ENCODE measurements around the gene TRMT11. TPM values are rescaled to one million over a fixed set of nuclear protein-coding genes. Genes with fewer than 3 reads are reported as not detected.

The TRMT11 gene
- total and polyA plus RNA-seq, 9 of the 15 experiments (the other 6 are each of a cell fraction or from before 2014, with no cell fraction given): 38.8 to 88.0 (median 59.8) TPM

DNA sequence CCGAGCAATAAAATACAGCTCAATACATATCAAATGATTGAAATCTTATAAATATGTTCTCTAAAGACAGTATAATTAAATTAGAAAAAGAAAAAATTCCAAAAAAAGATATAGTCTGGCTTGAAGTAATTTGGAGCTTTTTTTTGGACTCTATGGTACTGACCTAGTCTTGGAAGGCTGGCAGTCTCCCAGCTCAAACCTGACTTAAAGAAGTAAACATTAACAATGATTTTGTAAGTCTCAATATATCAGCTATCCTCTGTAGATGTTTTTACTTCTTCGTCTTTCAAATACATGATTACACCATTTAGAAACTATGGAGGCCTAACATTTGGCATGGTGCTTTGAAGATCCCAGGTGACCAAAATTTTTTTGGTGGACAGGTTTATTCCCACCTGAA, 15.6 kb upstream of the TRMT11 start:
- Histone ChIP-seq H2AFZ (ENCODE audit: low read depth, low read length) (no peak overlapping the region), H3K9ac (ENCODE audit: insufficient read depth in 1 of 2, low read depth in 2 of 2, low read length in 2 of 2) (no peak overlapping the region), H4K20me1 (replicated peaks; ENCODE audit: control insufficient read depth, insufficient read depth, low read length) (no peaks in the 10 kb centered on the region), H3K27ac (ENCODE audit: extremely low read depth, low read depth, low read length) (no peak overlapping the region), H3K36me3 (ENCODE audit: control insufficient read depth, insufficient read depth, low read length) (peaks cover 47% of the 10 kb centered on the region), H3K27me3 (ENCODE audit: control insufficient read depth in 2 of 2, insufficient read depth in 2 of 2, low read length in 2 of 2) (no peaks in the 10 kb centered on the region), H3K9me3 (replicated peaks; ENCODE audit: control insufficient read depth, insufficient read depth, low read depth, low read length) (no peaks in the 10 kb centered on the region), H3K79me2 (ENCODE audit: control insufficient read depth, insufficient read depth, low read length) (peaks cover 9% of the 10 kb centered on the region; the same call in 1 of the 3 replicates), H3K4me1 (replicated peaks in 1 of 2; ENCODE audit: control insufficient read depth in 2 of 2, insufficient read depth in 2 of 2, low read length in 2 of 2) (no peaks in the 10 kb centered on the region), H3K4me2 (ENCODE audit: insufficient read depth, low read length) (no peak overlapping the region), H3K9me1 (ENCODE audit: control insufficient read depth, insufficient read depth, low read length) (no peaks in the 10 kb centered on the region), H3K4me3 (no peak overlapping the region)
- in situ Hi-C loops (cut with MboI): loop anchor here (5.0 kb wide), 2 partner anchors 183 to 658 kb away; no protein-coding TSS in a partner anchor
- ChIA-PET CTCF (ENCODE audit: low intra/inter-chr PET ratio) (no interaction called here), POLR2A (interaction anchor here (2.5 kb wide), 1 partner anchor 15 kb away, joined by 13 read pairs; the partner anchor contains the start of gene TRMT11)
- DNase-seq (ENCODE audit: extremely low read depth in 1 of 4, low spot score in 3 of 4) (no peak), FAIRE-seq (no peak), ATAC-seq (no peak)
- 88% methylated on average over 2 of the region's 2 CpGs for WGBS (ENCODE audit: insufficient coverage, low coverage, missing lambda C conversion rate)
- BruUV-seq (replicated peaks): no TSS peak
- intact Hi-C loops (cut with micrococcal nuclease): no loop called here
- no peak for TF ChIP-seq PRPF4 (IDR thresholded peaks at IDR 0.05; ENCODE audit: insufficient read depth, low read depth, low read length, poor library complexity, severe bottlenecking)
- TF ChIP-seq, protein P1, sequence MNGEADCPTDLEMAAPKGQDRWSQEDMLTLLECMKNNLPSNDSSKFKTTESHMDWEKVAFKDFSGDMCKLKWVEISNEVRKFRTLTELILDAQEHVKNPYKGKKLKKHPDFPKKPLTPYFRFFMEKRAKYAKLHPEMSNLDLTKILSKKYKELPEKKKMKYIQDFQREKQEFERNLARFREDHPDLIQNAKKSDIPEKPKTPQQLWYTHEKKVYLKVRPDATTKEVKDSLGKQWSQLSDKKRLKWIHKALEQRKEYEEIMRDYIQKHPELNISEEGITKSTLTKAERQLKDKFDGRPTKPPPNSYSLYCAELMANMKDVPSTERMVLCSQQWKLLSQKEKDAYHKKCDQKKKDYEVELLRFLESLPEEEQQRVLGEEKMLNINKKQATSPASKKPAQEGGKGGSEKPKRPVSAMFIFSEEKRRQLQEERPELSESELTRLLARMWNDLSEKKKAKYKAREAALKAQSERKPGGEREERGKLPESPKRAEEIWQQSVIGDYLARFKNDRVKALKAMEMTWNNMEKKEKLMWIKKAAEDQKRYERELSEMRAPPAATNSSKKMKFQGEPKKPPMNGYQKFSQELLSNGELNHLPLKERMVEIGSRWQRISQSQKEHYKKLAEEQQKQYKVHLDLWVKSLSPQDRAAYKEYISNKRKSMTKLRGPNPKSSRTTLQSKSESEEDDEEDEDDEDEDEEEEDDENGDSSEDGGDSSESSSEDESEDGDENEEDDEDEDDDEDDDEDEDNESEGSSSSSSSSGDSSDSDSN (IDR thresholded peaks at IDR 0.05; ENCODE audit: borderline replicate concordance in 1 of 2, low read depth in 2 of 2, low read length in 2 of 2): no peak

All from K562 (cell line).